Neural cell (in vitro differentiated cells): ENCODE measurements around the gene MAP3K15. TPM values are rescaled to one million over a fixed set of nuclear protein-coding genes. Genes with fewer than 3 reads are reported as not detected.
"Not testable (repeated sequence)": the region's sequence is repeated elsewhere in the genome, so short reads cannot be mapped to it uniquely, and the experiment has no call there.

Experiments used
- H2AFZ ChIP-seq: fragments of 200-600, 300-800 bp; sonication (generic), shearing (Covaris generic); 2 replicates; pipeline ENCODE4 v1.6.0; 2014; ENCODE audit warnings: low read depth, mild to moderate bottlenecking, antibody characterized with exemption, low read length, moderate library complexity
- H3F3A ChIP-seq: fragments of 200-600 bp; shearing (Covaris generic); 2 replicates; pipeline ENCODE4 v1.6.1; 2016; ENCODE audit warnings: mild to moderate bottlenecking, moderate library complexity, mixed read lengths, antibody characterized with exemption, low read length; ENCODE audit not compliant: insufficient read depth, poor library complexity, severe bottlenecking
- H3K27ac ChIP-seq: fragments of 200-600, 300-800 bp; sonication (generic), shearing (Covaris generic); 2 replicates; pipeline ENCODE4 v1.5.1; 2014; ENCODE audit warnings: mild to moderate bottlenecking, low read length, moderate library complexity
- H3K27me3 ChIP-seq: fragments of 300-800, 200-600 bp; sonication (generic), shearing (Covaris generic); 2 replicates; pipeline ENCODE4 v1.6.0; 2014; ENCODE audit warnings: mild to moderate bottlenecking, low read depth, low read length, moderate library complexity; ENCODE audit not compliant: insufficient read depth
- H3K36me3 ChIP-seq: fragments of 300-800, 200-600 bp; sonication (generic), shearing (Covaris generic); 2 replicates; pipeline ENCODE4 v1.5.1; 2014; ENCODE audit warnings: mild to moderate bottlenecking, antibody characterized with exemption, low read length, moderate library complexity; ENCODE audit not compliant: insufficient read depth
- H3K4me2 ChIP-seq: fragments of 300-800, 200-600 bp; sonication (generic), shearing (Covaris generic); 2 replicates; pipeline ENCODE4 v1.6.0; 2014; ENCODE audit warnings: mild to moderate bottlenecking, low read length
- H3K4me3 ChIP-seq: fragments of 300-800, 200-600 bp; sonication (generic), shearing (Covaris generic); 2 replicates; pipeline ENCODE4 v1.5.1; 2014; ENCODE audit warnings: mild to moderate bottlenecking, low read length, moderate library complexity
- H3K79me2 ChIP-seq: fragments of 200-600 bp; shearing (Covaris generic); replicated peaks from 2 replicates; pipeline ENCODE4 v1.6.0; 2014; ENCODE audit warnings: mild to moderate bottlenecking, low read length, moderate library complexity; ENCODE audit not compliant: insufficient read depth
- H3K9ac ChIP-seq: fragments of 300-800, 200-600 bp; sonication (generic), shearing (Covaris generic); 2 replicates; pipeline ENCODE4 v1.6.1; 2016; ENCODE audit warnings: mild to moderate bottlenecking, low read length, mixed read lengths
- H3K9me2 ChIP-seq: fragments of 200-600 bp; shearing (Covaris generic); 2 replicates; pipeline ENCODE4 v1.6.1; 2016; ENCODE audit warnings: mild to moderate bottlenecking, low read length, mixed read lengths; ENCODE audit not compliant: insufficient read depth
- H3K9me3 ChIP-seq: fragments of 200-600, 300-800 bp; sonication (generic), shearing (Covaris generic); 2 replicates; pipeline ENCODE4 v1.6.1; 2016; ENCODE audit warnings: mild to moderate bottlenecking, mixed run types, low read length, moderate library complexity, mixed read lengths
- H4K20me1 ChIP-seq: fragments of 200-600 bp; shearing (Covaris generic); 2 replicates; pipeline ENCODE4 v1.6.1; 2016; ENCODE audit warnings: mild to moderate bottlenecking, mixed run types; ENCODE audit not compliant: insufficient read depth
- CTCF ChIP-seq: fragments of 450-650 bp; IDR thresholded peaks from 2 replicates; pipeline ENCODE4 v1.5.1; 2014; ENCODE audit warnings: antibody characterized with exemption, mild to moderate bottlenecking, moderate library complexity; ENCODE audit not compliant: poor library complexity, severe bottlenecking
- EP300 ChIP-seq: fragments of 450-650 bp; conservative IDR thresholded peaks from 2 replicates; pipeline ENCODE4 v1.6.1; 2014; ENCODE audit warnings: antibody characterized with exemption, mild to moderate bottlenecking, moderate library complexity; ENCODE audit not compliant: poor library complexity, severe bottlenecking
- EZH2 ChIP-seq: fragments of 200-600, 300-800 bp; shearing (Covaris generic), sonication (generic); IDR thresholded peaks from 2 replicates; pipeline ENCODE4 v1.6.1; 2014; ENCODE audit warnings: antibody characterized with exemption, low read length, borderline replicate concordance, mild to moderate bottlenecking; ENCODE audit not compliant: insufficient read depth, poor library complexity, severe bottlenecking
- MXI1 ChIP-seq: fragments of 450-650 bp; conservative IDR thresholded peaks from 2 replicates; pipeline ENCODE4 v1.6.1; 2014; ENCODE audit warnings: antibody characterized with exemption, mild to moderate bottlenecking; ENCODE audit not compliant: poor library complexity, severe bottlenecking
- POLR2AphosphoS5 ChIP-seq: IDR thresholded peaks from 2 replicates; pipeline ENCODE4 v1.6.1; 2012
- RAD21 ChIP-seq: fragments of 450-650 bp; conservative IDR thresholded peaks from 2 replicates; pipeline ENCODE4 v1.6.1; 2014; ENCODE audit warnings: antibody characterized with exemption, mild to moderate bottlenecking, moderate library complexity
- REST ChIP-seq: IDR thresholded peaks from 2 replicates; pipeline ENCODE4 v1.6.1; 2012; ENCODE audit warnings: borderline replicate concordance
- SMC3 ChIP-seq: fragments of 450-650 bp; conservative IDR thresholded peaks from 2 replicates; pipeline ENCODE4 v1.6.1; 2014; ENCODE audit warnings: antibody characterized with exemption, mild to moderate bottlenecking, moderate library complexity; ENCODE audit not compliant: poor library complexity
- TAF1 ChIP-seq: IDR thresholded peaks from 2 replicates; pipeline ENCODE4 v1.6.1; 2012; ENCODE audit warnings: low read depth
- polyA plus RNA-seq: library from polyadenylated mRNA; depleted of rRNA; stranded (reverse); fragments of >200 nt; gene quantifications from 2 replicates; pipeline ENCODE4 v1.2.3, GENCODE V29; 2014

MAP3K15 gene
- polyA plus RNA-seq, 1 donor from 2014 or later: not detected

GRCh38 chrX:19512359-19512758 is 2.9 kb downstream of the MAP3K15 start:
- H3K79me2 ChIP-seq: no peaks in the 10 kb centered on the region
- H3K9me3 ChIP-seq: no peaks in the 10 kb centered on the region
- no peak overlapping the region for H3K27ac ChIP-seq
- no peaks in the 10 kb centered on the region for H4K20me1 ChIP-seq
- H3K9ac ChIP-seq: no peak overlapping the region
- no peaks in the 10 kb centered on the region for H3F3A ChIP-seq
- H3K9me2 ChIP-seq: no peaks in the 10 kb centered on the region
- no peak overlapping the region for H3K4me2 ChIP-seq
- no peaks in the 10 kb centered on the region for H3K36me3 ChIP-seq
- TF ChIP-seq REST (no peak), TAF1 (no peak), RAD21 (no peak), SMC3 (no peak), EP300 (no peak), EZH2 (no peak), POLR2AphosphoS5 (no peak), CTCF (no peak), MXI1 (no peak)
- peaks cover 12% of the 10 kb centered on the region for H3K27me3 ChIP-seq
- no peak overlapping the region for H2AFZ ChIP-seq
- H3K4me3 ChIP-seq: no peak overlapping the region

- not testable (repeated sequence) for H4K20me1 ChIP-seq, H3F3A ChIP-seq, H3K9me2 ChIP-seq, H3K9ac ChIP-seq, H3K9me3 ChIP-seq, H3K4me2 ChIP-seq, H3K27ac ChIP-seq, H3K4me3 ChIP-seq, H3K79me2 ChIP-seq, H2AFZ ChIP-seq, H3K36me3 ChIP-seq
- H3K27me3 ChIP-seq: peaks cover 12% of the 10 kb centered on the region
These were observed 3.5 kb downstream of the MAP3K15 start for GRCh38 chrX:19511796-19512195.

GRCh38 chrX:19496711-19497110 is 18.6 kb downstream of the MAP3K15 start:
- Histone ChIP-seq H3K9ac (no peak overlapping the region), H3K4me3 (no peak overlapping the region), H3K4me2 (no peak overlapping the region), H3K27me3 (no peaks in the 10 kb centered on the region), H3K79me2 (no peaks in the 10 kb centered on the region), H3K27ac (no peak overlapping the region), H3K9me3 (no peaks in the 10 kb centered on the region), H3K9me2 (no peaks in the 10 kb centered on the region), H4K20me1 (no peaks in the 10 kb centered on the region), H3K36me3 (no peaks in the 10 kb centered on the region), H3F3A (no peaks in the 10 kb centered on the region), H2AFZ (no peak overlapping the region)
- TF ChIP-seq MXI1 (no peak), EZH2 (no peak), TAF1 (no peak), REST (no peak), RAD21 (no peak), SMC3 (no peak), CTCF (no peak), EP300 (no peak), POLR2AphosphoS5 (no peak)
